HEK293T (cell line): Measurements from ENCODE around the gene KRTAP10-7.

Experiments used
- ARNT ChIP-seq: fragments of 450-650 bp; IDR thresholded peaks from 2 replicates; pipeline ENCODE4 v1.6.1; 2017; ENCODE audit warnings: mild to moderate bottlenecking
- ELF4 ChIP-seq: fragments of 450-650 bp; IDR thresholded peaks from 2 replicates; pipeline ENCODE4 v1.6.1; 2017; ENCODE audit warnings: antibody characterized with exemption
- FOXA1 ChIP-seq: fragments of 450-650 bp; IDR thresholded peaks from 2 replicates; pipeline ENCODE4 v1.6.1; 2016; ENCODE audit warnings: mild to moderate bottlenecking
- FOXK2 ChIP-seq: fragments of 450-650 bp; IDR thresholded peaks from 2 replicates; pipeline ENCODE4 v1.6.1; 2016; ENCODE audit warnings: mild to moderate bottlenecking
- FOXM1 ChIP-seq: fragments of 450-650 bp; IDR thresholded peaks from 2 replicates; pipeline ENCODE4 v1.6.1; 2017; ENCODE audit warnings: mild to moderate bottlenecking, borderline replicate concordance
- HDGF ChIP-seq: fragments of 450-650 bp; IDR thresholded peaks from 2 replicates; pipeline ENCODE4 v1.6.1; 2017; ENCODE audit warnings: antibody characterized with exemption, borderline replicate concordance
- L3MBTL2 ChIP-seq: fragments of 450-650 bp; conservative IDR thresholded peaks from 2 replicates; pipeline ENCODE4 v1.6.1; 2016; ENCODE audit warnings: mild to moderate bottlenecking
- LEF1 ChIP-seq: fragments of 450-650 bp; IDR thresholded peaks from 2 replicates; pipeline ENCODE4 v1.6.1; 2017; ENCODE audit warnings: mild to moderate bottlenecking, borderline replicate concordance
- SP1 ChIP-seq: fragments of 450-650 bp; IDR thresholded peaks from 2 replicates; pipeline ENCODE4 v1.6.1; 2017
- SUZ12 ChIP-seq: fragments of 450-650 bp; IDR thresholded peaks from 2 replicates; pipeline ENCODE4 v1.6.1; 2016; ENCODE audit warnings: mild to moderate bottlenecking
- TARDBP ChIP-seq: fragments of 450-650 bp; IDR thresholded peaks from 2 replicates; pipeline ENCODE4 v1.6.1; 2016
- ZNF384 ChIP-seq: fragments of 450-650 bp; IDR thresholded peaks from 2 replicates; pipeline ENCODE4 v1.6.1; 2016

DNA sequence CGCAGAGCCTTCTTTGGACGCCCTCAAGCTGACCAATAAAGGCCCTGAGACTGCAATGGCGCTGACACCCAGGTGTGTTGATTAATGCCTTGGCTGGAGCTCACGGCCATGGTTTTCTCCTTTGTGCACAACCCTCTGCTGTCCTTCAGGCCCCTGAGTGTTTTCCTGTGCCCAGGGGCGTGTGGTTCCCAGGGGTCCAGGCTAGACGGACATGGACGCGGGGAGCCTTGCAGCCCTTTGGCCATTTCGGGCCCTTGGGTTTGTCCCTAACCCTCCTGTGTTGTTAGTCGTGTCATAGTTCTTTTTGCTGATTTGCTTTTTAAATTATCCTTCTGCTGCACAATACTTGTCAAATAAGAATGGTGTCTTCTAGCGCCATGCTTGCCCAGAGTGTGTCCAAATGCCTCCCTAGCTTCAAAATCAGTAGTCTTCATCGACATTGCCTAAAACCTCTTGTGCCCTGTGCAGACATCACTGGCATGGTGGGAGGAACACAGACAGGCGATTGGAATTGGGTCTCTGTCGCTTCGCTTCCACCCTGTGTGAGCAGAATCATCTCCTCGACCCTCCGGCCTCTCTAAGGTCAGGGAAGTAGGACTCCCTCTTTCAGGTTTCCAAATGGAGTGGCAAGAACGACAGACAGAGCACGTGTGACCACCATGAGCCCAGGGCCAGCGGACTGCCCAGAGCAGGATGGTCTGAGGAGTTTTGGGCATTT, 24.9 kb upstream of the KRTAP10-7 start:
- TF ChIP-seq ZNF384 (no peak), SUZ12 (no peak), L3MBTL2 (no peak), FOXK2 (no peak), TARDBP (no peak), FOXA1 (no peak), SP1 (no peak), HDGF (no peak), ARNT (no peak), LEF1 (no peak), ELF4 (no peak), FOXM1 (no peak)
